SK-N-SH (cell line): Measurements from ENCODE around the gene NPAS3.

Experiments
- USF2 ChIP-seq: fragments of 150-350 bp; IDR thresholded peaks from 2 replicates; pipeline ENCODE4 v1.6.1; 2017; ENCODE audit warnings: antibody characterized with exemption, low read length, low read depth, borderline replicate concordance
- TF ChIP-seq, protein P1 (sequence below): IDR thresholded peaks from 2 replicates; pipeline ENCODE4 v1.6.1; 2012; ENCODE audit warnings: mild to moderate bottlenecking, low read depth, low read length, moderate library complexity

- no peak for TF ChIP-seq USF2
- TF ChIP-seq, protein P1, sequence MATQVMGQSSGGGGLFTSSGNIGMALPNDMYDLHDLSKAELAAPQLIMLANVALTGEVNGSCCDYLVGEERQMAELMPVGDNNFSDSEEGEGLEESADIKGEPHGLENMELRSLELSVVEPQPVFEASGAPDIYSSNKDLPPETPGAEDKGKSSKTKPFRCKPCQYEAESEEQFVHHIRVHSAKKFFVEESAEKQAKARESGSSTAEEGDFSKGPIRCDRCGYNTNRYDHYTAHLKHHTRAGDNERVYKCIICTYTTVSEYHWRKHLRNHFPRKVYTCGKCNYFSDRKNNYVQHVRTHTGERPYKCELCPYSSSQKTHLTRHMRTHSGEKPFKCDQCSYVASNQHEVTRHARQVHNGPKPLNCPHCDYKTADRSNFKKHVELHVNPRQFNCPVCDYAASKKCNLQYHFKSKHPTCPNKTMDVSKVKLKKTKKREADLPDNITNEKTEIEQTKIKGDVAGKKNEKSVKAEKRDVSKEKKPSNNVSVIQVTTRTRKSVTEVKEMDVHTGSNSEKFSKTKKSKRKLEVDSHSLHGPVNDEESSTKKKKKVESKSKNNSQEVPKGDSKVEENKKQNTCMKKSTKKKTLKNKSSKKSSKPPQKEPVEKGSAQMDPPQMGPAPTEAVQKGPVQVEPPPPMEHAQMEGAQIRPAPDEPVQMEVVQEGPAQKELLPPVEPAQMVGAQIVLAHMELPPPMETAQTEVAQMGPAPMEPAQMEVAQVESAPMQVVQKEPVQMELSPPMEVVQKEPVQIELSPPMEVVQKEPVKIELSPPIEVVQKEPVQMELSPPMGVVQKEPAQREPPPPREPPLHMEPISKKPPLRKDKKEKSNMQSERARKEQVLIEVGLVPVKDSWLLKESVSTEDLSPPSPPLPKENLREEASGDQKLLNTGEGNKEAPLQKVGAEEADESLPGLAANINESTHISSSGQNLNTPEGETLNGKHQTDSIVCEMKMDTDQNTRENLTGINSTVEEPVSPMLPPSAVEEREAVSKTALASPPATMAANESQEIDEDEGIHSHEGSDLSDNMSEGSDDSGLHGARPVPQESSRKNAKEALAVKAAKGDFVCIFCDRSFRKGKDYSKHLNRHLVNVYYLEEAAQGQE: no peak
These were observed 795.0 kb downstream of the NPAS3 start for GRCh38 chr14:33733721-33734120.
